ENCODE data around the gene EMSY.

Gene EMSY

DNA sequence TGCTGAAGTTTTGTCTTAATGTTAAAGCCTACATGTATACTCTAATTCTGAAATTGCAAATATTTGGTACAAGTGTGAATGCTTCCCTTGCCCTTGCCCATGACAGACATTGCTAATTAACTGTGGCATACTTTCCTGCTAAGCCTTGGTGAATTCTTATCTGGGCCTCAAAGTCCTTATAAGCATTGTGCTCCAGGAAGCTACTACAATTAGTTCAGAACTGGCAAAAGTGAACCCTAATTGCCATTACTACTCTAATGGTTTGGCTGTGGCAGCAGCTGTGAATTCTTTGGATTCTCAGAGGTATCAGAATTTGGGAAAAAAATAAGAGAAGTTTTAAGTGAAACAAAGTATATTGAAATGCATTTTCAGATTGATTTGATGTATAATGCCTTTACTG is 24.3 kb downstream of the EMSY start:
- DNase-seq (ENCODE audit: insufficient read length, low spot score) (no peak), FAIRE-seq (no peak)
- TF ChIP-seq POU2F2 (IDR thresholded peaks at IDR 0.05; ENCODE audit: low read depth, low read length) (no peak), POLR2A (IDR thresholded peaks at IDR 0.05; ENCODE audit: low read depth, low read length) (no peak), POLR2AphosphoS5 (IDR thresholded peaks at IDR 0.05; ENCODE audit: low read depth, low read length) (no peak), TAF1 (IDR thresholded peaks at IDR 0.05; ENCODE audit: low read depth, low read length) (no peak), PAX5 (IDR thresholded peaks at IDR 0.05; ENCODE audit: insufficient read depth, low read length, severe bottlenecking) (no peak), SPI1 (IDR thresholded peaks at IDR 0.05; ENCODE audit: low read depth, low read length) (no peak)

DNA sequence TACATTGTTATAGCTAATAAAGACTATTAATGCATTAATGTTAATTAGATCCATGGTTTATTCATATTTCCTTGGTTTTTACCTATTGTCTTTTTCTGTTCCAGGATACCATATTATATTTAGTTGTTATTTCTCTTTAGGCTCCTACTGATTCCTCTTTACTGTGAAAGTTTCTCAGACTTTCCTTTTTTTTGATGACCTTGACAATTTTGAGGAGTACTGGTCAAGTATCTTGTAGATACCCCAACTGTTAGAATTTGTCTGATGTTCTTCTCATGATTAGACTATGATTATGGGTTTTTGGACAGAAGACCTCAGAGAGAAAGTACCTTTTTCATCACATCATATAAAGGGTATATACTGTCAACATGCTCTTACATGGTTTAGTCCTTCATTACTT is 26.6 kb downstream of the EMSY start:
- FAIRE-seq (no peak), DNase-seq (ENCODE audit: insufficient read length, low spot score) (no peak)
- TF ChIP-seq TAF1 (IDR thresholded peaks at IDR 0.05; ENCODE audit: low read depth, low read length) (no peak), SPI1 (IDR thresholded peaks at IDR 0.05; ENCODE audit: low read depth, low read length) (no peak), PAX5 (IDR thresholded peaks at IDR 0.05; ENCODE audit: insufficient read depth, low read length, severe bottlenecking) (no peak), POLR2AphosphoS5 (IDR thresholded peaks at IDR 0.05; ENCODE audit: low read depth, low read length) (no peak), POU2F2 (IDR thresholded peaks at IDR 0.05; ENCODE audit: low read depth, low read length) (no peak), POLR2A (IDR thresholded peaks at IDR 0.05; ENCODE audit: low read depth, low read length) (no peak)

DNA sequence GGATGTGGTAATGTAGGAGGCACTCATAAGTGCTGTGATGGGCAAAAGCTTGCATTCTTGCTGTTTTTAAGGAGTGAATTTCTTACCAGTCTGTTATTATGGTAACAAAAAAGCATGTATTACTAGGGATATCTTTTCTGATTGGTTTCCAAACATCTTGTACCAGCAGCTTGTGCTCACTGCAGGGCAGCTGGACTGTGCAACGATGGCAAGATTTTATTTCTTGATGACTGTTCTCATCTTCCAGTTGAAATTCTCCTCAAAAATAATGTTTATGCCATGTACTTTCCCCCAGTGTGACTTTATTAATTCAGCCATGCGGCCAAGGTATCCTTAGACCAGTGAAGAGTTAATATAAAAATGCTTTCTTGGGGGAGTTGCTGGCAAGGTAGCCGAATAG is 35.4 kb downstream of the EMSY start:
- FAIRE-seq (no peak), DNase-seq (ENCODE audit: insufficient read length, low spot score) (no peak)
- TF ChIP-seq SPI1 (IDR thresholded peaks at IDR 0.05; ENCODE audit: low read depth, low read length) (no peak), PAX5 (IDR thresholded peaks at IDR 0.05; ENCODE audit: insufficient read depth, low read length, severe bottlenecking) (no peak), POLR2AphosphoS5 (IDR thresholded peaks at IDR 0.05; ENCODE audit: low read depth, low read length) (no peak), POU2F2 (IDR thresholded peaks at IDR 0.05; ENCODE audit: low read depth, low read length) (no peak), POLR2A (IDR thresholded peaks at IDR 0.05; ENCODE audit: low read depth, low read length) (no peak), TAF1 (IDR thresholded peaks at IDR 0.05; ENCODE audit: low read depth, low read length) (no peak)

DNA sequence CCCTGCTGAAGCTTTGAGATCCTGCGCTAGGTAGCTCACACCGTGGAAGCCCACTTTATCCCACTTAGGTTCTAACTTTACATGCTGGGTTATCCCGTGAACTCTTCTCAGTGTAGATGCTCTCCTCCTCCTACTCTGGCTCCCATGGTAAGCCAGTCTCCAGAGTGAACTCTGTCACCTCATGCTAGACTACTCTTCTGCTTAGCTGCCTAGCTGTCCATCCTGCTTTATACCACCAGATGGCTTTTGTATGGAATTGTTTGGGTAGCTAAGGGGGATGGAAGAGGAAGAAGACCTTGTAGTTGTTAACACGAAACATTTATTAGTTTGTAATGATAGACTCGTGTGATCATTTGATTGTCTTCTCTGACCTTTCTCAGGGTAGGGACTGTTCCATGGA is 46.8 kb downstream of the EMSY start:
- DNase-seq (ENCODE audit: insufficient read length, low spot score): no peak
- TF ChIP-seq SPI1 (IDR thresholded peaks at IDR 0.05; ENCODE audit: low read depth, low read length) (no peak), TAF1 (IDR thresholded peaks at IDR 0.05; ENCODE audit: low read depth, low read length) (no peak), POU2F2 (IDR thresholded peaks at IDR 0.05; ENCODE audit: low read depth, low read length) (no peak), PAX5 (IDR thresholded peaks at IDR 0.05; ENCODE audit: insufficient read depth, low read length, severe bottlenecking) (no peak), POLR2AphosphoS5 (IDR thresholded peaks at IDR 0.05; ENCODE audit: low read depth, low read length) (no peak), POLR2A (IDR thresholded peaks at IDR 0.05; ENCODE audit: low read depth, low read length) (no peak)
- FAIRE-seq: no peak

DNA sequence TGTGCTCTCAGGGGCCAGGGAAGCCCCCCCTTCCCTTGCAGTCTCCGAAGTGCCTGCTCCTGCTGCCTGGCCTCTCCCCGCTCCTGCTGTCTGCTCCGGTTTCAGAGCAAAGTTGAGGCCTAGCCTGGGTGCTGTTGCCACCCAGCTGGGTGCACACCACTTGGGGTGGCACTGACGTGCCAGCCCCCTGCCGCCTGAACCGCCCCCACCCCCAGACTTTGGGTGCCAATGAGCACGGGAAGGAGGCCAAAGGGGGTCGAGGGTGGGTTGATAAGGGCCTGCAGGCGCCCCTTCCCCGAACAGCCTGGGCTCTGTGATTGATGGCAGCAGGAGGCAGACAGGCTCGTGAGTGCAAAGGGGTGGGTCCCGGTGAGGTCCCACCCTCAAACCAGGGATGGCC is 48.2 kb downstream of the EMSY start:
- no peak for TF ChIP-seq TAF1 (IDR thresholded peaks at IDR 0.05; ENCODE audit: low read depth, low read length)
- no peak for TF ChIP-seq POLR2AphosphoS5 (IDR thresholded peaks at IDR 0.05; ENCODE audit: low read depth, low read length)
- no peak for TF ChIP-seq PAX5 (IDR thresholded peaks at IDR 0.05; ENCODE audit: insufficient read depth, low read length, severe bottlenecking)
- FAIRE-seq: no peak
- DNase-seq (ENCODE audit: insufficient read length, low spot score): no peak

DNA sequence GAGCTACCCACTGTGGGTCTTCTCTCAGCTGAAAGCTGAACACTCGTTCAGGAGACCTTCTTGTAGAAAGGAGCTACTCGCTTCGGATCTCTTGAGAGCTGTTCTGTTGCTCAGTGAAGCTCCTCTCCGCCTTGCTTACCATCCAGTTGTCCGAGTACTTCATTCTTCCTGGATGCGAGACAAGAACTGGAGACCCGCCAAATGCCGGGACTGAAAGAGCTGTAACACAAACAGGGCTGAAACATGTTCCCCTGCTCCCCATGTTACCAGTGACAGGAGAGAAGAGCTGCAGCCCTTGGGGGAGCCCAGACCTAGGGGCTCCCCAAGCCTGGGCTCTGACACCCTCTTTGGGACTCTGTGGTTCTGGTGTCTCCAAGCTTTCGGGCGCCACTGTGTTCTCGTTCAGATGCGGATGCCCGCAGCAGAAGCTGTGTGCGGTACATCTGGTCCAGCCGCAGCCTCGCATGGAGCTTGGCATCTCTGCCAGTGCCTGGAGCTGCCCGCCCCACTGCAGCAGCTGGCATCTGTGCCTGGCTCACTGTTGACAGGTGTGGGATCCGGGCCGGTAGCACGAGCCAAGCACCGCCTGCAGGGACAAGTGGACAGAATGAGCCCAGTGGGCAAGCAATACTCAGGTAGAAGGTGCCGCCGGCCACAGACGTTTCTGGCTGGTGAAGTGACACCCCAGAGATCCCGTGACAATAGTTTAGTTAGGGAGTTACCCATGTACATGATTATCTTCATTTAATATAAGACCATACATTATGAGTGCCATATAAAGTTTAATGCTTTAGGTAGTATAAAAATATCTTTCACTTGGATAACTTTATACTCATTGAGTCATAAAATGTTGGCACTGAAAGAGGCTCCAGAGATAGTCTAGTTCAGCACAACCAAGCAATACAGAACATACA is 49.1 kb downstream of the EMSY start:
- TF ChIP-seq POLR2AphosphoS5 (IDR thresholded peaks at IDR 0.05; ENCODE audit: low read depth, low read length) (no peak), POLR2A (IDR thresholded peaks at IDR 0.05; ENCODE audit: low read depth, low read length) (no peak), SPI1 (IDR thresholded peaks at IDR 0.05; ENCODE audit: low read depth, low read length) (no peak), PAX5 (IDR thresholded peaks at IDR 0.05; ENCODE audit: insufficient read depth, low read length, severe bottlenecking) (no peak), POU2F2 (IDR thresholded peaks at IDR 0.05; ENCODE audit: low read depth, low read length) (no peak), TAF1 (IDR thresholded peaks at IDR 0.05; ENCODE audit: low read depth, low read length) (no peak)
- no peak for FAIRE-seq
- no peak for DNase-seq (ENCODE audit: insufficient read length, low spot score)

DNA sequence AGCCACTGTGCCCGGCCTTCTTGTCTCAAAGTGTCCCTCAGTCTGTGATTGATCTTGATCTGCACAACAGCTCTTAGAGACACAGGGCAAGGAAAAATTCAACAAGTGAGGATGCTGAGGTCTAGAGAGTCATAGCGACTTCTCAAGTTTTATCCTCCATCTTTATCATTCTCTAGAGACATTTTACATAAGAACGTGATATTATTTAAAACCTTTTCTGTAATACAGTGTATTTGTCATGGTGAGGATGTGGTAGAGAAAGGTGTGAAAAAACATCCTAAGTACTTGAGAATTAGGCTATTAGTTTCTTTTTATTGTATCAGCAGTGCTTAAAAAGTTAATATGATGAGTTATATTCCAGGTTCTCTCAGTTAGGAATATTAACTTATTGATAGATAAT is 50.2 kb downstream of the EMSY start:
- FAIRE-seq: no peak

DNA sequence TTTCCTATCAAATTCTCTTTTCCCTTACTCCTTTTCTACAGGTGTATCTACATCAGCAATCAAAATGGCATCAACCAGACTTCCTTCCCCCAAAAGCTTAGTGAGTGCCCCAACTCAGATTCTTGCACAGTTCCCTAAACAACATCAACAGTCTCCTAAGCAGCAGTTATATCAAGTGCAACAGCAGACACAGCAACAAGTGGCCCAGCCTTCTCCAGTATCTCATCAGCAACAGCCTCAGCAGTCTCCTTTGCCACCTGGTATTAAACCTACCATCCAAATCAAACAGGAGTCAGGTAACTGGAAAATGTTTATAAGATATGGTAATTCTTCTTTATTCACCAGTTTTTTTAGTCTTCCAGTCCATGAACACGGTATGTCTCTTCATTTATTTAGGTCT is 51.4 kb downstream of the EMSY start:
- DNase-seq (ENCODE audit: insufficient read length, low spot score) (no peak), FAIRE-seq (no peak)
- TF ChIP-seq POU2F2 (IDR thresholded peaks at IDR 0.05; ENCODE audit: low read depth, low read length) (no peak), POLR2AphosphoS5 (IDR thresholded peaks at IDR 0.05; ENCODE audit: low read depth, low read length) (no peak), PAX5 (IDR thresholded peaks at IDR 0.05; ENCODE audit: insufficient read depth, low read length, severe bottlenecking) (no peak), POLR2A (IDR thresholded peaks at IDR 0.05; ENCODE audit: low read depth, low read length) (no peak)

More for the DNA sequence above, 50.2 kb downstream of the EMSY start:
- DNase-seq (ENCODE audit: insufficient read length, low spot score): no peak
- TF ChIP-seq SPI1 (IDR thresholded peaks at IDR 0.05; ENCODE audit: low read depth, low read length) (no peak), TAF1 (IDR thresholded peaks at IDR 0.05; ENCODE audit: low read depth, low read length) (no peak), POU2F2 (IDR thresholded peaks at IDR 0.05; ENCODE audit: low read depth, low read length) (no peak), POLR2AphosphoS5 (IDR thresholded peaks at IDR 0.05; ENCODE audit: low read depth, low read length) (no peak), POLR2A (IDR thresholded peaks at IDR 0.05; ENCODE audit: low read depth, low read length) (no peak), PAX5 (IDR thresholded peaks at IDR 0.05; ENCODE audit: insufficient read depth, low read length, severe bottlenecking) (no peak)

DNA sequence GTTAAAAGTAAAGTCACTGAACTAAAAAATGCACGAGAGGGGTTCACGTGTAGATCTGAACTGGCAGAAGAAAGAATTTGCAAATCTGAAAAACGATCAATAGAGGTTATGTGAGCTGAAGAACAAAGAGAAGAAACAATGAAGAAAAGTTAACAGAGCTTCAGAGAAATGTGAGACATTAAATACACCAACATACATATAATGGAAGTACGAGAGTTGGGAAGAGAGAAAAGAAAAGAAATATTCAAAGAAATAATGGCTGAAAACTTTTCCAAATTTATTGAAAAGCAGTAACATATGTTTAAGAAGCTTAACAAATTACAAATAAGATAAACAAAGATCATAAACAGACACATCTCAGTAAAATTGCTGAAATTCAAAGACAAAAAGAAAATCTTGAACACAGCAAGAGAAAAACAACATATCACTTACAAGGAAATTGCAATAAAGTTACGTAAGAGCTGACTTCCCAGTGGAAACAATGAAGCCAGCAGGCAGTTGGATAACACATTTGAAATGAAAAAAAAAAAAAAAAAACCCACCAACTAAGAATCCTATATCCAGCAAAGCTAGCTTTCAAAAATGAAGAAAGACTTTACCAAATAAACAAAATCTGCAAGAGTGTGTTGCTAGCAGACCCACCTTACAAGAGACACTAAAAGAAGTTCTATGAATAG is 56.8 kb downstream of the EMSY start:
- FAIRE-seq (no peak), DNase-seq (ENCODE audit: insufficient read length, low spot score) (no peak)
- TF ChIP-seq POLR2AphosphoS5 (IDR thresholded peaks at IDR 0.05; ENCODE audit: low read depth, low read length): no peak
- TF ChIP-seq PAX5 (IDR thresholded peaks at IDR 0.05; ENCODE audit: insufficient read depth, low read length, severe bottlenecking): no peak
- no peak for TF ChIP-seq POU2F2 (IDR thresholded peaks at IDR 0.05; ENCODE audit: low read depth, low read length)
- TF ChIP-seq SPI1 (IDR thresholded peaks at IDR 0.05; ENCODE audit: low read depth, low read length): no peak
- no peak for TF ChIP-seq POLR2A (IDR thresholded peaks at IDR 0.05; ENCODE audit: low read depth, low read length)
- TF ChIP-seq TAF1 (IDR thresholded peaks at IDR 0.05; ENCODE audit: low read depth, low read length): no peak
